Epidermal melanocyte (primary cell): Measurements from ENCODE around the gene ERGIC2.
"Not testable (repeated sequence)": the region's sequence is repeated elsewhere in the genome, so short reads cannot be mapped to it uniquely, and the experiment has no call there.

ENCODE experiments used
- DNase-seq: peaks from one replicate; pipeline ENCODE4 v3.0.0; 2011; ENCODE audit warnings: low spot score; ENCODE audit not compliant: insufficient read length

The ERGIC2 gene

GRCh38 chr12:29304388-29304787, 76.6 kb downstream of the ERGIC2 start:
- no peak for DNase-seq

DNA sequence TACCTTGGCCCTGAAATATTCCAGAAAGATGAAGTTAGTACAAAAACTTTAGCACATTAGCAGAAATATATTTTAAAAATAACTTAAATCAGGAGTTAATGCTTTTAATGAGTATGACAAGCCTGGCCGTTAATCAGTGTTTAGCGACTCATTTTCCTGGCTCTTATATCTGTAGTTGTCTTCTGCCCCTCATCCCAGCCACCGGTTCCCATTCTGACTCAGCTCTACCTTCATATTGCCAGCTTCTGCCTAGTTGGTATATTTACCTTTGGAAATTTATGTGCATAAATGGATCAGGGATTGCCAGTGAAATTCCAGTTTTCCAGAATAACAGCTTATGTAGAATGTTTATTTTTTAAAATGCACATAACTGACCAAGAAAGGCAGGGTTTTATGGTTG, 79.9 kb downstream of the ERGIC2 start:
- no peak for DNase-seq

DNA sequence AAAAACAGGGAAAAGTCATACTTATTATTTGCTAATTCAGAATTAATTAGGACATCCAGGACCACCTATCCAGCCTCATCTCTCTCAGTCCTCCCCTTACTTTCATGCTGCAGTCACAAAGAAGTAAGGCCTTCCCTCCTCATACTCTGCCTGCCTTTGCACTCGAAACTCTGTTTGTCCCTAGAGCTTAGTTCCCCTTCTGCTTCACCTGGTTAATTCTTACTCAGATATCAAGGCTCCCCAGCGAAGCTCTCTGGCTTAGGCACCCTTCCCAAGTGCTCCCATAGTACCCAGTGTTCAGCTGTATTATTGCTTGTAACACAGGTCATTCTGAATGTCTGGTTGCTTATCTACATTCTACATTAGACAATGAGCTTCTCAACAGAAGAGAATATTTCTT, 81.3 kb downstream of the ERGIC2 start:
- no peak for DNase-seq

- DNase-seq = no peak
Measured at GRCh38 chr12:29291226-29291625, 89.7 kb downstream of the ERGIC2 start.

DNA sequence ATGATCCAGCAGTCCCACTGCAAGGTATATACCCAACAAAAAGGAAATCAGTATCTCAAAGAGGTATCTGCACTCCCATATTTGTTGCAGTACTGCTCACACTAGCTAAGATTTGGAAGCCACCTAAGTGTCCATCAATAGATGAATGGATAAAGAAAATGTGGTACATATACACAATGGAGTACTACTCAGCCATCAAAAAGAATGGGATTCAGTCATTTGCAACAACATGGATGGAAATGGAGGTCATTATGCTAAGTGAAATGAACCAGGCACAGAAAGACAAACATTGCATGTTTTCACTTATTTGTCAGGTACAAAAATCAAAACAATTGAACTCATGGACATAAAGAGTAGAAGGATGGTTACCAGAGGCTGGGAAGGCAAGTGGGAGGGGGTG, 90.5 kb downstream of the ERGIC2 start:
- DNase-seq = not testable (repeated sequence)

- no peak for DNase-seq
Measured at GRCh38 chr12:29288031-29288430, 92.9 kb downstream of the ERGIC2 start.

GRCh38 chr12:29287622-29288021, 93.3 kb downstream of the ERGIC2 start:
- no peak for DNase-seq
